Putamen (tissue), 1 donor: ENCODE results near the gene XRCC4.
"Not testable (repeated sequence)": the region's sequence is repeated elsewhere in the genome, so short reads cannot be mapped to it uniquely, and the experiment has no call there.

Experiments used
- DNase-seq: peaks from one replicate; pipeline ENCODE4 v3.0.0-alpha.2; 2016; ENCODE audit warnings: low spot score

Gene XRCC4

DNA sequence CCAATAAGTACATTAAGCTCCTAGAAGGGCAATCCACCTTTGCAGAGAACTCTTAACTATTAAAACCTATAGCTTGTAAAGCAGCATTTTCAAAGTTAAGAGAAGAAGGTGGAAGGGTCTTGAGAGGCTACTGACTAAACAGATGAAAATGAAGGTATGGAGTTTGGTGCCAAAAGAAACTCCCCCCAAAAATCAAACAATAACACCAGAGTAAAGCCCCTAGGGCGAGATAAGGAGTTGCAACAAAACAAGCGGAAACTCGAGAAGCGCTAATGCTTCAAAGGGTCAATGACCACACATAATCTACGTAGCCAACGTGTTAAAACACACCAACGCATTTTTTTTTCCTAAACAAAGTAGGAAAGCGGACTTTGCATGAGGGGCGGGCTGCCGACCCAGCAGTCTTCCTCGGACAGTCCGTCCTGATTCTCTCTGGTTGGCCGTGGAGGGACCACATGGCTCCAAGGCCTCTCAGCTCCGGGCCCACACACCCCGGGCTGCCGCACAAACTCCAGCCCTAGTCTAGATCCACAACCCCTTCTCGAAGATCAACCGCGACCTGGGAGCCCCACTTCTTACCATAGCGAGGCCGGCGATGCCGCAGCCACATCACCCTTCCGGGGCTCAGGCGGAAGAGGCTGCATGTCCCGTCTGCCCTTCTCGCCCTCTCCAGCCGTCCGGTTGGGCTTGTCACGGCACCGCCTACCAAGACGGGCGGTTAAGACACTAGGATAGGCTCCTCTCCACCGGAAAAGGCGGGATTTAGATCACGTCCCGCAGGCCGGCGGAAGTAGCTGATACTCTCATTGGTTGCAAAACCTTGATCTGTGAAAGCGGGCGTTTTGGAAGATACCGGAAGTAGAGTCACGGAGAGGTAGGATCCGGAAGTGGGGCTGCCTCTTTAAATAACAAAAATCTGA lies at the start of gene XRCC4, which contains the start of gene TMEM167A:
XRCC4 (plus strand) TSS at position 806 of the 920 bp plus-strand sequence. CDS start 27,373 bp downstream, outside the sequence.
TMEM167A (minus strand) TSS at position 653 of the 920 bp plus-strand sequence; CDS start at position 582, 71 bp downstream.
- DNase-seq: peak; percentile 99

DNA sequence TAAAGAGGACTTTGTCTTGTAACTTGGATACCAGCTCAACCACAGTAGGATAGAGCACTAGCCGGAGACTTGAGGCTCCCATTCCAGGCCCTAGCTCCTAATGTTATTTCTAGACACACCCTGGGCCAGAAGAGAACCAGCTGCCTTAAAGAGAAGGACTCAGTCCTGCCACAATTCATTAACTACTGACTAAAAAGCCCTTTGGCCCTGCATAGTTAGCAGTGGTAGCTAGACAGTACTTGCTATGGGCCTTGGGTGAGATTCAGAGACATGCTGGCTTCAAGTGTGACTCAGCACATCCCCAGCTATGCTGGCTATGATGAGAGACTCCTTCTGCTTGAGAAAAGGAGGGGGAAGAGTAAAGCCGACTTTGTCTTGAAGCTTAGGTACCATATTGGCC lies 47.4 kb upstream of the XRCC4 start:
- no peak for DNase-seq

- no peak for DNase-seq
Measured at GRCh38 chr5:83031381-83031780, 46.0 kb upstream of the XRCC4 start.

GRCh38 chr5:83034036-83034435 lies 43.3 kb upstream of the XRCC4 start:
- DNase-seq: no peak

DNA sequence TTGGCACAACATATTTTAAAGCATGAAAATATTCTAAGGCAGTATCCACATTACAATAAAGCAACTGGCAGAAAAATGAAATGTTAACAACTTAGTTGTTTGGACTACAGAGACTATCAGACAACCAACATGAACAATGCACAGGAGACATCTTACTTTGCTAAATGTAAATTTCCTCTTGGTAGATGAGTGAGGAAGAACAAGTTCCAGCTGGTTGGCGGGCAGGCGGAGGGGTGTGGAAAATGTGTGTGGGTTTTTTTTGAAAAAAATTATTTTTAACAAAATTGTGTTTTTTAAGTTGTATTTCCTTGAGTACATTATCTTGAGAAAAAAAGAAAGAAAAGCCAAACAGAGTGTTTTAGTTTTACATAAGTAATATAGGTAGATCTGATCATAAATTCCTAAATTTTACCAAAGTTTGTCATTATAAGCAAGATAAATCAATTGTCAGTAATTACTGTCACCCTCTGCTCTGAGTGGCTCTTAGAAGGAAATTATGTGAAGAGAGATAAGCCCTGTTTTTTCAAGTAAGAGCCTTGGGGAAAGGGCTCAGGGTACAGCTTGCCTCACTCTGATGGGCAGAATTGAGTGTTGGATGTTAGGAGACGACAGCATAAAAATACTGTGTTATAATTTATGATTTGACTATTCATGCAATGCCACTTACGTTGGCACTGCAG lies 42.7 kb upstream of the XRCC4 start:
- no peak for DNase-seq

GRCh38 chr5:83035373-83036100 lies 41.8 kb upstream of the XRCC4 start:
- DNase-seq: peak; percentile 97

DNA sequence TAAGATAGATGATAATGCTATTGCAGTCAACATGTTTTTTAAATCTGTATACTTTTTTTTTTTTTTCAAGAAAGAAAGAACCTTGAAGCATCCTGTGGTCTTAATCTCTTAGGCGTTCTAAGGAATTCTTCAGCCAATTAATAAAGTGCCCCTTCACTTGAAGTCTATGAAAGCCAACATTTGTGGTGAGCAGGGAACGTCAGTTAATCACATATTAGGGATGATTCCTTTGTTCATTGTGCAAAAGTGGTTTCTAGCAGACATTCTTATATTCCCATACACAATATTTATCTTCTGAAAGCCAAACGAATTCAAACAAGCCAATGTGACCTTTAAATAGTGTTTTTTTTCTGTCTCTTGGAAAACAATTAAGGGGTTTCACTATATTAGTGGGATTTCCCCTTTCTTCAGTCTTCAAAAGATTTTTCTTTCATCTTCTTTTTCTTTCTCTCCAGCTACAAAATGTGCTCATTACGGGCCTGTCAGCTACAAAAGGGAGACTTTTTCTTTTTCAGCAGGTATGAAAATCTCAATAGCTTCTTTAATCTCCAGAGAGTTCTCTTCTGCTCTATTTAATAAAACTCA lies 40.3 kb upstream of the XRCC4 start:
- peak; percentile 8 for DNase-seq

DNA sequence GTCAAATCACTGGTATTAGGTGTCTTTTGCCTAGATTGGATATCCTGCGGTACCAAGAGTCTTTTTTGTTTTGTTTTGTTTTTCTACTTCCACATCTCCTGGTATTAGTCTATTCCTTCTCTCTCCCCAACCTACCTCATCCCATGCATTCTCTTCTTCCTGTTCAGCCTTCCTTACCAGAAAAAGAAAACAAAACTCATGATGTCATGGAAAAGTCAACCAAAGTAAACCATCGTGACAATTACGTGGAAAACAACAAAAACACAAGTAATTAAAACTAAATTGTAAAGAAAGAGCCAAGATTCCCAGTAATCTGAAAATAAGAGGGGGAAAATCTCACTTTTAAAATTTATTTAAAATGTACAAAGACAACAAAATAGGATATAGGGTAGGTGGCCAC lies 38.4 kb upstream of the XRCC4 start:
- DNase-seq: no peak

- DNase-seq: no peak
Measured at GRCh38 chr5:83042507-83042906, 34.8 kb upstream of the XRCC4 start.

- DNase-seq: no peak
Measured at GRCh38 chr5:83044926-83045325, 32.4 kb upstream of the XRCC4 start.

DNA sequence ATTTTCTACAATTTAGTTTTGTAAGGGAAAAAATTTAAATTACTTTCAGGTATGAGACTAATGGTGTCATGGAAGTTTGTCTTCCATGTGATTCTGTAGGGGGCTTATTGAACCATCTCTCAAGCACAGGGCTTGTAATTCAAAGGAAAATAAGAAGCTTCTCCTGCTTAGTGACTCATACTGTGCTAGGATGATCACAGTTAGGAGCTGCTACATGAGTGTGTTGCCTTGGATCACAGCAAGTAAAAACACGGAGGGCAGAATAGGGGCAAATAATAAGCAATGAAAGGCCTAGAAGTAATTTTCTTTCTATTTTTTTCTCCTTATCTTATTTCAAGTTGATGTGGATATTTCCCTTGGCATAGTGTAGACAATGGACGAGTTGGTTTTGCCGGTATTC lies 29.1 kb upstream of the XRCC4 start:
- DNase-seq: no peak

DNA sequence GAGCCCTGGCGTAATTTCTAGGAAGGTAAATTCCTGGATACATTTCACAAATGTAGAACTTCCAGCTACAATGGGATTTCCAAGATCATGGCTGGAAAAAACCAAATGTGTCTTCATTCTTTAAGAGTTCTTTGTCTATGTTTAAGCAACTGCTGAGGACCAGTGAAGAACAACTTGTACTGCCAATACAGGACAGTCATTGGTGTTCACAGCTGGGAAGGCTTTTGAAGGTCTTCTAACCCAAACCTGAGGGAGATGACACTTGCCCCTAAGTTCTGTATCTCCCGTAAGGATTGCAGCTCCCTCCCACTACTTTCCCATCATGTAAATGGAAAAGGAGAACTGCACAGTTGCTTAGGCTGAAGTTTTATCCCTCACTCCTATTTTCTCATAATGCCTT lies 28.5 kb upstream of the XRCC4 start:
- no peak for DNase-seq

DNA sequence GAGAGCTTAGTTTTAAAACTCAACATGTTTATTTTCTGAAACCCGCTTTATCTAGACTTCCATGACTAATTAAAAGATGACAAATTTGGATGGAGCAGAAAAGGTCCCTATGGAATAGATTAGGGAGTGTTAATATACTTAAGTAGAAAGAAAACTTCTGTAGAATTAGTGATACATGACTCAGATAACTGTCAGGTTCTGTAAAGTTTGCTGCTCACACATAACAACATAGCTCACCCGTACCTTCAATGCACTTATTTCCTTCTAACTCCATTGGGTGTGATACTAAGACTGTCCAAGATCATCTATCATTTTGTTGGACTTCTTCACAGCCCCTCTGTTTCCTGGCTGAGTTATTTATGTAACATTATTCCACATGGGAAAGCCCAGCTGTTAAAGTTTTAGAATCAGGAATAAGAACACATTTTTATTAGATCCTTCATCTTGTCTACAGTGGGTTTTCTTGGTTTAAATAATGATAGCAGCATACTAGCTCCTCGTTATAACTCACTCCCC lies 27.9 kb upstream of the XRCC4 start:
- DNase-seq: no peak

GRCh38 chr5:83050723-83051340 lies 26.5 kb upstream of the XRCC4 start:
- DNase-seq: no peak

DNA sequence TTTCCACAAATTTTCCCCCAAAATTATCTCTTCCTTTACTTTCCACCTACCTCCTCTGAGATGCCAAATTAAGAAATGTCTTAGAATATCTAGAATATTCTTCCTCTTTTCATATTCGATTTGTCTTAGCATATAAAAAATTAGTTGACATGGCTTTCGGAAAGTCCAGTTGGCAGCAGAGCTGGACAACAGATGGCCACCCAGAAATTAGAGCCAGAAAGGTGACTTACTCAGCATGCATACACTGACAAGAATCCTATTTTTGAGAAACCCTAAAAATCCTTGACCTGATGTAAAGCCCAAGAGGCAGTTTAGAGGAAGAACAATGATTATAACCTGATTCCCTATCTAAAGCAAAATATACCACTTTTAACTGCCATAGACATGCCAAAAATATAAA lies 22.2 kb upstream of the XRCC4 start:
- no peak for DNase-seq

- no peak for DNase-seq
Measured at GRCh38 chr5:83058726-83059125, 18.6 kb upstream of the XRCC4 start.

GRCh38 chr5:83059341-83059740 lies 18.0 kb upstream of the XRCC4 start:
- DNase-seq: no peak

DNA sequence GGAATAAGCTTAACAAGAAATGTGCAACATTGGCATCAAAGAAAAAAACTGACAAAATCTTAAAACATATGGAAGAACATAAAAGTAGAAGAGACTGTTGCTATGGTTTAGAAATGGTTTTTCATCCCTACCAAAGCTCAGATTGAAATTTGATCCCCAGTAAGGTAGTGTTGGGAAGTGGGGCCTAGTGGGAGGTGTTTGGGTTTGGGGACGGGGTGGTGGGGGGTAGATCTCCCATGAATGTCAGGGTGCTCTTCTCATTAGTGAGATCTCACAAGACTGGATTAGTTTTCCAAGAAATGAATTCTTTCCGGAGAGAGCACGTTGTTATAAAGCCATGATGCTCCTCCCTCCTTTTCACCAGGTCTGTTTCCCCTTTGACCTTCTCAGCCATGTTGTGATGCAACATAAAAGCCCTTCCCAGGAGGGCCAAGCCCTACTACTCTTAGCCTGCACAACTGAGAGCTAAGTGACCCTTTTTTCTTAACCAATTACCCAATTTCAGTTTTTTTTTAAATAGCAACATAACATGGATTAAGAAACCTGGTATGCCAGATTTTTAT lies 10.7 kb upstream of the XRCC4 start:
- DNase-seq: no peak

DNA sequence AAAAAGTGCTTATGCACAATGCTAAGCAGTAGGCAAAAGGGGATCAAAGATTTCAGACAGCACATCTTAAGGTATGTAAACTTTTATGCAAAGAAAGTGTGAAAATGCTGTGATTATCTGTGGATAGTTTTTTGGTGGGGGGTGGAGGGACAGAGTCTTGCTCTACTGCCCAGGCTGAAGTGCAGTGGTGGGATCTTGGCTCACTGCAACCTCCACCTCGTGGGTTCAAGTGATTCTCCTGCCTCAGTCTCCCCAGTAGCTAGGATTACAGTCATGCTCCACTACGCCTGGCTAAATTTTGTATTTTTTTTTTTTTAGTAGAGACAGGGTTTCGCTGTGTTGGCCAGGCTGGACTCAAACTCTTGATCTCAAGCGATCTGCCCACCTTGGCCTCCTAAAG lies 10.0 kb upstream of the XRCC4 start:
- not testable (repeated sequence) for DNase-seq

DNA sequence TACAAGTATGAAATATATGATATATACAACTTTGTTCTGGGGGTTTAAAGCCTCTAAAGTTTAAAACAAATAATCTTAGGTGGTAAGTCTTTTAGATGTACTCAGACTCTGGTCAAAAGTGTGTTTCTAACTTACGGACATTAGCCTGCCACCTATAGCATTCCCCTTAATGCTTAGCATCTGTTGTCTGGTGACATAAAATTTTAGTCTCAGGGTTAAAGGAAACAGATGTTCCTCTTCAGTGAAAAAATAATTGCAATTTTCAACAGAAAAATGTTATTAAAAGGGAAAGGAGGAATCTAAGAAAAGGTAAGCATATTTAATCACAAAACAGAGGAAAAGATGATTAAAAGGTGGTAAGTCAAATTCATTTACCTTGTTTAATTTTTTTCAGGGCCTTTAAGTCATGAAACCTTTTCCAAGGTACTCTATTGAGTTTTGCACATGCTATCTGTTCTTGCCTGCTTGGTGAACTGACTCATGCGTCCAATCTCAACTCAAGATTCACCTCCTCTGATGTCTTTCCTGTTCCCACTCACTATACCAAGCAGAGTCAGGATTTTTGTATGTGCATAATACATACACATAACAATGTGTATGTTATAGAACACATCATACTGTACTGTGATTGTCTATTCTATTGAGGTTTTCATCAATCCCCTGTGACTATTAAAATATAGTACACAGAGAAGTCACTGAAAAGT lies 8.1 kb upstream of the XRCC4 start:
- DNase-seq: no peak
